ENCODE measurements around the gene DLX6.

GRCh38 chr7:97021747-97022490 lies 16.6 kb downstream of the DLX6 start:
- no peak for TF ChIP-seq POLR2A (IDR thresholded peaks at IDR 0.05; ENCODE audit: extremely low read depth, insufficient read length)
- TF ChIP-seq CTCF (IDR thresholded peaks at IDR 0.05; ENCODE audit: low read depth, low read length) = no peak
- TF ChIP-seq MYC (IDR thresholded peaks at IDR 0.05; ENCODE audit: low read depth, low read length) = no peak
- TF ChIP-seq MAX (IDR thresholded peaks at IDR 0.05; ENCODE audit: low read depth, low read length) = no peak

All from NB4 (cell line).